Ramos (cell line): ENCODE results near the gene SLC25A20.

ENCODE experiments used
- in situ Hi-C: fragments of 300-500 bp; cut with MboI; formaldehyde crosslinking; loops from one replicate; pipeline ENCODE4 v1.14.3; 2022; ENCODE audit warnings: low sequenced_read_pairs; ENCODE audit not compliant: unreplicated experiment

SLC25A20 gene, protein sequence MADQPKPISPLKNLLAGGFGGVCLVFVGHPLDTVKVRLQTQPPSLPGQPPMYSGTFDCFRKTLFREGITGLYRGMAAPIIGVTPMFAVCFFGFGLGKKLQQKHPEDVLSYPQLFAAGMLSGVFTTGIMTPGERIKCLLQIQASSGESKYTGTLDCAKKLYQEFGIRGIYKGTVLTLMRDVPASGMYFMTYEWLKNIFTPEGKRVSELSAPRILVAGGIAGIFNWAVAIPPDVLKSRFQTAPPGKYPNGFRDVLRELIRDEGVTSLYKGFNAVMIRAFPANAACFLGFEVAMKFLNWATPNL

GRCh38 chr3:48898383-48899234 is at the start of gene SLC25A20:
SLC25A20 (minus strand) TSS chr3:48898882; CDS start chr3:48898794, 88 bp downstream.
- in situ Hi-C loops = no loop called here

DNA sequence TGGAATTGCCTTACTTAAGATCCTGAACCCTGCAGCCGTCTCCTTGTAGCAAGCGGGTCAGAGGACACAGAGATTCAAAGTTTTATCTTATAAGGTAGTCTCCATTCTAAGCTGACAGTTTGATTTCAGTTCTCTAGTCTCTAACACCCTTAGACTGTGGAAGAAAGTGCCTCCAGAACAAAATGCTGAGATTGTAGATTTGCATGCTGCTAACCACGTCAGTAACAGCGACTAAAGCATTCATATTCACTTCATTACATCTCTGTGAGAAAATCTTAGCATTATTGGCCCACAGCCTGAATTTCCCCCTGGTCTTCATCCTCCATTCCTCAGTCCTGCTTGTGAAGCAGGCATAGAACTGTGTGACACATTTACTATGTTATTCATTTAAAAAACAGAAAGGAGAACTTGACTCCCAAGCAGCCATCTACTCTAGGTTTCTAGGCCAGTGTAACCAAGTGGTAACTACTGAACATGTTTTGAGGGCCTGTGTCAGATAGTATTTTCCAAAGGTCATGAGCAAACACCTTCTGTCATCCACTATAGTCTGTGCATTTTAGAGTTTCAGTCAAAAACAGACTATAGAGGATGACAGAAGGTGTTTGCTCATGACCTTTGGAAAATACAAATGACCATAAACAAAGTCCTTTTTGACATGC is 47.3 kb upstream of the SLC25A20 start:
- in situ Hi-C loops = no loop called here

GRCh38 chr3:48945432-48945831 is 46.8 kb upstream of the SLC25A20 start:
- in situ Hi-C loops = no loop called here

GRCh38 chr3:48938689-48939088 is 40.0 kb upstream of the SLC25A20 start:
- in situ Hi-C loops = no loop called here

- in situ Hi-C loops = no loop called here
These were observed 39.5 kb upstream of the SLC25A20 start for GRCh38 chr3:48938156-48938555.

DNA sequence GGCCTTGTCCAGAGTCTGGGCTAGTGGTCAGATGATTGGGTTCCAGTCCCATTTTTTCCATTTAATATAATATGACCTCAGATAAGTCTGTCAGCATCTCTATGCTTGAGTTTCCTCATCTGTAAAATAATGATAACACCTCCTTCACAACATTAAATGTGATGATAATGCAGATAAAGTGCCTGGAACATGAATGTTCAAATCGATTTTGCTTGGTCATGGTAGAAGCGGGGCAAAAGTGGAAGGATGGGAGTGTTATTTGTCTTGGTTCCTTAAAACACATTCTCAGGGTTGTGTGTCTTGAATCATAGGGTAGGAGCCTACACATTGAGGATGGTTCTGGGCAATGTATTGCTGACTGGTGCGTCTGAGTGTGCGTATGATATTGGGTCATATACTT is 36.8 kb upstream of the SLC25A20 start:
- in situ Hi-C loops = no loop called here

GRCh38 chr3:48934333-48934991 is 35.8 kb upstream of the SLC25A20 start:
- in situ Hi-C loops = no loop called here

DNA sequence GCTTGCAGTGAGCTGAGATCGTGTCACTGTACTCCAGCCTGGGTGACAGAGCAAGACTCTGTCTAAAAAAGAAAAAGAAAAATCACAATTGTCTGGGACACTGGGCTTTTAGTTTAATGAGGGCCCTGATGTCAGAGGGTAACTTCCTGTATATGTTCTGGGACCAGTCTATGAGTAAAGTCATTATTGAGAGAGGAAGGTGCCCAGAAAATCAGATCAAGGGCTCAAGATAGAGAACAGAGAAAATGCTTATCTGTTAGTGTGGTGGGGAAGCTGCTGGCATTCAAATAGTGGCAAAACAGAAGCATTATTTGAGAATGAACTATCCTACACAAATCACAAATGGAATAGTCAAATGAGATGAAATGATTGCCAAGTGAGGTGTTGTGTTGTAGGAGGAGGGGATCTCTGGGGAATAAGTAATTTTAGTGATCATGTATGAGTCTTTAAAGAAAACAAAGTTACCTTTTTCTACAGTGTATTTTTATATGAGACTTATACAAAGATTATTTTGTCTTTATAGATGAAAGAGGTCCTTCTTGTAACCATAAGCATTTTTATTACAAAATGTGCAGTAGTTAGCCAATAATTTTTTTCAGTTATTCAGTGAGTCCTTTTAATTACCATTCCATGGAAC is 33.4 kb upstream of the SLC25A20 start:
- in situ Hi-C loops = no loop called here

- in situ Hi-C loops = no loop called here
These were observed 31.9 kb upstream of the SLC25A20 start for GRCh38 chr3:48930590-48930989.

DNA sequence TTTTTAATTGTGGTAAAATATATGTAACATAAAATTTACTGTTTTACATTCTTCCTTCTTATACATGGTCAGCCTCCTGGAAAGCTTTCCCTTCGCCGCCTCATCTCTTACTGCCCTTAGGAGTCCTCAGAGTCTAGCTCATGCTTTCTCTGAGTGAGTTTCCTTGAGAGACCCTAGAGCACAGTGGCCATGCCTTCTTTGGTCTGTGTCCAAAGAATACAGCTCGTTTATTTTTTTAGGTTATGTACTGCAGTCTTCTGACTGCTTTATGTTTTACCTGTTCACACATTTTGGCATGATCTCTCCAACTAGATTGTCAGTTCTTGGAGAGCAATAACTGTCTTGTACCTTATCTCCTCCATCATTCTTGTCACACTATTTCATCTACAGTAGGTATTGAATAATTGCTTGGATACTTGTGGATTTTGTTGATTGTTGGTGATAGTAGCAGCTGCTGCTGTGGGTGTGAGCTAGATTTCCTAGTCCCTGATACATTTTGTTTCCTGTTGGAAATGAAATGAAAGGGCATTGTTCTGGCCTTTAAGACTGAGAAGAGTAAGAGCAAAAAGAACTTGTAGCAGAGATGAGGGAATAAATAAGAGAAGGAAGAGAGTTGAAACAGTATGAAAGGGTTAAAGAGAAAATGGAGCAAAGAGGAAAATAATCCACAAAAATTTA is 30.8 kb upstream of the SLC25A20 start:
- in situ Hi-C loops = no loop called here

DNA sequence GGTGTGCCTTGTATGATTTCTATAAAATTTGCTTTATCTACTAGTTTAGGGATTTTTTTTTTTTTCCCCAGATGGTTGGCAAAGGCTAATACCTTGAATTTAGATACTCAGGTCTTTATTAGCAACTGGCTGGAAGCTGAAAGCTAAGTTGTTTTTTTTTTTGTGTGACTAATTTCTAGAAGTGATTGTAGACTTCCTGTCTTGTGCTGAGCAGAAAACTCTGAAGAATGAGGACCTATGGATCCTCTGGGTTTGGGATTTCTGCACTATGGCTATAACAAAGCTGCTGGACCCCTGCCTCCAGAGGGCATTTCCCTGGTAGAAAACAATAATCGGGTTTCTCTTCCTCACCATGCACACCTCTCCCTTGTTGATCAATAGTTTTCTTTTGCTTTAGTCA is 30.0 kb upstream of the SLC25A20 start:
- in situ Hi-C loops = no loop called here

DNA sequence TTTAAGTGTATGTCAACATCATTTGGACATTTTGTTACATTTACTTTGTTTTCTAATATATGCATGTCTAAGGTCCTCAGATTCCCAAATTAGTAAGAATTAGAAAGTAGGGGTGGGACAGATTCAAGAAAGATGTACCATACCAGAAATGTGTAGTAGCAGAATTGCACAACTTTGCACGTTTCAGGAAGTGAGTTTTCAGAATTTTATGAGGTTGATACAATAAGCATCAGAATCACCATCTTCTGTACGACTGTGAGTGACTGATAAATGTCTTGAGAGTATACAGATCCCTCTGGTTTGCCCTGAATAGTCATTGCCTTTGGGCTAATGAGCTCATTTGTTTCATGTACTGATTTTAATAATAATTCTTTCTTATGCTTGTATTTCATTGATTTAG is 29.2 kb upstream of the SLC25A20 start:
- in situ Hi-C loops = no loop called here

DNA sequence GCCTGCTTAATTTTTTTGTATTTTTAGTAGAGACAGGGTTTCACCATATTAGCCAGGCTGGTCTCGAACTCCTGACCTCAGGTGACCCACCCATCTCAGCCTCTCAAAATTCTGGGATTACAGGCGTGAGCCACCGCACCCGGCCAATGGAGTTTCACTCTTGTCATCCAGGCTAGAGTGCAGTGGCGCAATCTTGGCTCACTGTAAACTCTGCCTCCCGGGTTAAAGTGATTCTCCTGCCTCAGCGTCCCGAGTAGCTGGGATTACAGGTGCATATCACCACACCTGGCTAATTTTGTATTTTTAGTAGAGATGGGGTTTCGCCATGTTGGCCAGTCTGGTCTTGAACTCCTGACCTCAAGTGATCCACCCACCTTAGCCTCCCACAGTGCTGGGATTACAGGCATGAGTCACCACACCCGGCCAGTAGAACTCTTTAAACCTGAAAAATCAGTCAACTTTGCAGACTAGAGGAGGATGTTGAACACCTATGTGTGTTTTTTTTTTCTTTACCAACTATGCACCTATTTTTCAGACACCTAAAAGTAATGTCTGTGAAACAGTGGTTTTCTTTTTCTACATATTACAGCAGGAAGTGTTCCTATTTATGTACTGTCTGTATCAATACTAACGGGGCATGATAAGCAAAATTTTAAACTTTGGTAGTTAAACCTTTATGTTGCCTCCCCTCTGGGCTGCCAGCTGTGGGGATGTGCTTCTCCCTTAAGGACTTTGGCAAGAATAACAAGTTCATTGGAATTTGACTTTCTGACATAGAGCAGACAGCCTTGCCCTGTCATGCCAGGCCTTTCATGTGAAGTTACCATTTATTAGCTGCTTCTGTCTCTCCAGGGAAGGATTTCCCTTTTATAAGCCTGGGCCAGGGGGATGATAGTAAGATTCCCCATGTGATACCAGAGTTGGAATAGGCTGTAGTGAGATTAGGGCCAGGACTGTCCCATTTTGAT is 28.0 kb upstream of the SLC25A20 start:
- in situ Hi-C loops = no loop called here

DNA sequence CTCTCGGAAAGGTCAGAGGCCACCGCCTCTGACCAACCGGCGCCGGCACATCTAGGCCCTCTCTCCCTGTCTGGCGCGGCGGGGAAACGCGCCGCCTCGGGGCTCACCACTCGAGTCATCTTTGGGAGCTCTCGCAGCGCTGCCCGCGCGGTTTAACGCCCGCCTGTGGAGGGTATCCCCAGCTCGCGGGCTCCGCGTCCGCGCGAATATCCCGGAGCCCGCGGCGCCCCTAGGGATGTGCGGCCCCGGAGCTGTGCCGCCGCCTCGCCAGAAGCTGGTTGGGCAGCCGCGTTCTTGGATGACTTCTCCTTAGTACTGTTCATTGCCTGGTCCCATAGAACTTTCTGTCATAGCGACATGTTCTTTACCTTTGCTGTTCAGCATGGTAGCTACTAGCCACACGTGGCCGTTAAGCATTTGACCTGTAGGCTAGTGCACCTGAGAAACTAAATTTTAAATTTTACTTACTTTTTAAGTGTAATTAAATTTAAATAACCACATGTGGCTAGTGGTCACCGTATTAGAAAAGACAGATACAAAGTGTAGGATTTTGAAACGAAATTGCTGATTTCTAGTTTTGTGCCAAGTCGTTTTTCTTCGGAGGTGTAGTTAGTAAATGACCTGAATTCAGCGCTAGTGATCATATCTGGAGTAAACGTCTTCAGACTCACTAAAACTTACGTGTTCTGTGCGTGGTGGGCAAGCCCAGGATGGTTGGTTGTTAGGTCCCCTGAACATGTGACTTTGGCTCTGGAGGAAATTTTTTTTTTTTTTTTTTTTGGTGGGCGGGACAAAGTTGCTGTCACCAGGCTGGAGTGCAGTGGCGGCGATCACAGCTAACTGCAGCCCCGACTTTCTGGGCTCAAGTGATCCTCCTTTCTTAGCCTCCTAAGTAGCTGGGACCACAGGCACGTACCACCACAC is 20.8 kb upstream of the SLC25A20 start:
- in situ Hi-C loops = no loop called here

GRCh38 chr3:48918388-48919214 is 19.9 kb upstream of the SLC25A20 start, which contains the start of gene ARIH2:
ARIH2 (plus strand) TSS chr3:48918842; CDS start chr3:48927559, 8,717 bp downstream.
- in situ Hi-C loops = no loop called here

DNA sequence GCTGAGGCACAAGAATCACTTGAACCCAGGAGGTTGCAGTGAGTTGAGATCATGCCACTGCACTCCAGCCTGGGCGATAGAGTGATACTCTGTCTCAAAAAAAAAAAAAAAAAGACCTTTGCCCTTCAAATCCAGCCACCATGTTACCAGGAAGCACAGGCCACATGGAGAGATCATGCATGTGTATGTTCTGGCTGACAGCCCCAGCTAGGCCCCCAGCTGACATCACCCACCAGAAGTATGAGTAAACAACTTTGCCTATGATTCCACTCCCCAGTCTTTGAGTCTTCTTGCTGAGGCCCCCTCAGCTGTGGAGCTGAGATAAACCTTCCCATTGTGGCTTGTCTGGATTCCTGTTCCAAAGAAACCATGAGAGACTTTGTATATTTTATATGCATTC is 16.6 kb upstream of the SLC25A20 start:
- in situ Hi-C loops = no loop called here
